Cerebellar nuclear complex (tissue), 1 donor: ENCODE results near the gene DENND2C.

Experiments used
- DNase-seq, 2 experiments: peaks; one replicate each; lab custom pipeline; 2025; lab: John Stamatoyannopoulos, UW

DENND2C gene

DNA sequence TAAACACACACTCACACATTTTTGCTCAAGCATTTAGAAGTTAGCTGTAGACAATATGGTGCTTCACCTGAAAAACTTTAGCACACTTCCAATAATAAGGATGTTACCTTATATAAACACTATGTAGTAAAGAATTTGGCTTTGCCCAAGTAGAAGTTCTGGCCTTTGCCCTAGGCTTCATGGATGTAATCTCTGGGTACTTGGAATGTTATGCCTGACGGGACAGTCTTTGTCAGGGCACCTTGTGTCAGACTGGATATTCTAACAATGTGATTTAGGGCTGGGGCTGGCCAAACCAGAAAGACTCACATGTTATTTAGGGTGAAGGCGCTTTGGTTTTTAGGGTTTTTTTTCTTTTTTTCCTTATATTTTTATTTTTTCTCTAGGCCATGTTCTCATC, 124.1 kb downstream of the DENND2C start:
- no peak for DNase-seq

DNA sequence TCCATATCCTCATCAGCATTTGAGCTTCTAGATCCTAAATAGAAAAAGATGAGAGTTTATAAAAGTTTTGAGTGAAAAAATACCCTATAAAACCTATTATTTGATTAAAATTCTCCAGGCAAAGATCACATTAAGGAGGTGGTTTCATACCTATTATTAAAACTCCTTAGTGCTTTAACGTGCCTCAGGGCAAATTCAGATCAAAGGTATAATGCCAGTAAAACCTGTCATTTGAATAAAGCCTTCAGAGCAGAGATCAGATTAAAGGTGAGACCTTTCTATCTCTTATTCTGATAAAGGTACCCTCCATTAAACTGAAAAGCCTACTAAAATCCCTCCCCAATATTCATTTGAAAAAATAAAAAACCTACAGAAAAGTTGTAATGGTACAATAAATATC, 124.5 kb downstream of the DENND2C start:
- no peak for DNase-seq

DNA sequence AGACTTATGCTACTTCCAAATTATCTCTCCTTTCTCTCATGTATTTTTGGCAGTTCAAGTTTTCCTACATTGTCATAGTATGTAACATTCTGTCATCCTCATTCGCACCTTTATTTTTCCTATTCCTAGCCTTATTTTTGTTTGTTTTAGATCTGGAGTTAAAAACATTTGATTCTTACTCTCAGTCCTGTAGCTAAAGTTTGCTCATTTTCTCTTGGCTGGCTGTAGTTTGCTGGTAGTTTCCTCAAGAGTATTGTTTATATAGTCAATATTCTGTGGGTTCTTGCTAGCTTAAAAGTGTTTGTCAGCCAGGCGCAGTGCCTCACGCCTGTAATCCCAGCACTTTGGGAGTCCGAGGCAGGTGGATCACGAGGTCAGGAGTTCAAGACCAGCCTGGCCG, 129.0 kb downstream of the DENND2C start:
- no peak for DNase-seq

DNA sequence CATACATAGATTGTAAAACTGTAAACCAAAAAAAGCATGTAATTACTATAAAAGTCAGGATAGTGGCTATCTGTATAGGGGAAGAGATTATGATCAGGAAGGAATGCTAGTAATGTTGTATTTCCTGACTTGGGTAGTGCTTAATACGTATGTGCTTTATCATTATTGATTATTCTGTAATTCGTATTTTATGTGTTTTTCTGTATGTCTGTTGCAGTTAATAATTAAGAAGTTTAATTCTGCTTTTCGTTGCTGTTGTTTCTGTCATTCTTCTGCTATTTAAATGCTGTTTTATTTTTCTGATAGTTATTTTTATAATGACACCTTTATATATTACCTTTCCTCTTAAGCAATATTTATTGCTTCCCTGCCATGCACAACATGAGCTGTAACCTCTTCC, 129.6 kb downstream of the DENND2C start:
- no peak for DNase-seq

DNA sequence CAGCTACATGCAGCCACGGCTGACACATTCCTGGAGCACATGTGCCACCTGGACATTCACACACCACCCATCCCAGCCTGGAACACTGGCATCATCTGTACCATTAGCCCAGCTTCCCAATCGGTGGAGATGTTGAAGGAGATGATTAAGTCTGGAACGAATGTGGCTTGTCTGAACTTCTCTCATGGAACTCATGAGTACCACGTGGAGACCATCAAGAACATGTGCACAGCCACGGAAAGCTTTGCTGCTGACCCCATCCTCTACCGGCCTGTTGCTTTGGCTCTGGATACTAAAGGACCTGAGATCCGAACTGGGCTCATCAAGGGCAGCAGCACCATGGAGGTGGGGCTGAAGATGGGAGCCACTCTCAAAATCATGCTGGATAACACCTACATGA, 133.8 kb downstream of the DENND2C start:
- no peak for DNase-seq

DNA sequence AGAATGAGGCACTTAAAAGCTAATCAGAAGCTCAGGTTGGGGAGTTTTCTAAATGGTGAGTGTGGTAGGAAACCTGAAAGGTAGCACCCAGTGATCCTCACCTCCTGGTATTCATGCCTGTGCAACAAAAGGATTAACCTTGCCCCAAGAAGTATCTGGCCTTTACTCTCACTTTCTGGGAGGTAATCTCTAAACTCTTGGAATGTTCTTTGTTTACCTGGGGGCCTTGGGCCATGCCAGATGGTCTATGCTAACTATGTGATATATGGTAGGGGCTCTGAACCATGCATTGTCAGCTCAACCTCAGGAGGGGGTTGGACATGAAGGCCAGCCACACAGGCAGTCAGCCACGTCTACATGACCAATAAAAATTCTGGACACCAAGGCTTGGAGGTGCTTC, 134.4 kb downstream of the DENND2C start:
- no peak for DNase-seq
